Ectodermal cell (in vitro differentiated cells): Measurements from ENCODE around the gene SLC25A46.
"Not testable (repeated sequence)": the region's sequence is repeated elsewhere in the genome, so short reads cannot be mapped to it uniquely, and the experiment has no call there.

Experiments used
- H3K27ac ChIP-seq: 2 replicates; pipeline ENCODE4 v1.7.0; 2013; ENCODE audit warnings: mild to moderate bottlenecking, low read depth, low read length; ENCODE audit not compliant: insufficient read depth, poor library complexity, severe bottlenecking
- H3K27me3 ChIP-seq: 2 replicates; pipeline ENCODE4 v1.7.0; 2013; ENCODE audit warnings: mild to moderate bottlenecking, low read length; ENCODE audit not compliant: insufficient read depth, control insufficient read depth, poor library complexity, severe bottlenecking
- H3K36me3 ChIP-seq: one replicate; pipeline ENCODE4 v1.7.0; 2013; ENCODE audit warnings: low read length; ENCODE audit not compliant: control insufficient read depth, insufficient read depth
- H3K4me1 ChIP-seq: one replicate; pipeline ENCODE4 v1.7.0; 2013; ENCODE audit warnings: low read length; ENCODE audit not compliant: control insufficient read depth, insufficient read depth
- H3K4me3 ChIP-seq: 2 replicates; pipeline ENCODE4 v1.7.0; 2013; ENCODE audit warnings: low read depth, low read length, control low read depth; ENCODE audit not compliant: insufficient read depth
- H3K9me3 ChIP-seq: 2 replicates; pipeline ENCODE4 v1.7.0; 2013; ENCODE audit warnings: mild to moderate bottlenecking, low read length, moderate library complexity; ENCODE audit not compliant: control insufficient read depth
- whole genome bisulfite sequencing, 2 experiments: methylation state at CpG; one replicate each; pipeline ENCODE4 v1.1.7; 2013; ENCODE audit warnings: missing lambda C conversion rate in 2 of 2; 5-methylcytosine and 5-hydroxymethylcytosine counted together

The SLC25A46 gene

DNA sequence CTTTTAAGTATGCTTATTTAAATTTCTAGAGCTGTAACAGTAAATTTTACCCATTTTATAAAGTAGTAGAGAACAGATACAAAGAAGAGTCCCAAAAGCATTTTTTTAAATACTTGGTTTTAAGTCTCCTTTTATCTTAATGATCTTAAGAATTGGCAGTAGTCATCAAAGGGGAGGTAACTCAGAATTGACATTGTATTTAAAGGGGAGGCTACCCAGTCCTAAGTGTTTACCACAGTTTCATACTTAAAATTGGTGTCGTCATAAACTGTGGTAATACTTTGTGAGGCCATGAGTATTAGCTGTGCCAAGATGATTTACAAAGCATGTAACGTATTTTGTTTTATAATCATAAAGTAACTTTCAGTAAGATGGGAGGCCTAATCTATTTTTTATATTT, 14.8 kb downstream of the SLC25A46 start:
- no peak overlapping the region for H3K4me3 ChIP-seq
- no peaks in the 10 kb centered on the region for H3K36me3 ChIP-seq
- H3K27me3 ChIP-seq, result no peaks in the 10 kb centered on the region
- H3K4me1 ChIP-seq, result no peaks in the 10 kb centered on the region
- WGBS, 2 experiments, result 88 to 91% methylated on average over 1 to 2 of the region's 2 CpGs
- H3K9me3 ChIP-seq, result no peaks in the 10 kb centered on the region
- H3K27ac ChIP-seq, result no peak overlapping the region

DNA sequence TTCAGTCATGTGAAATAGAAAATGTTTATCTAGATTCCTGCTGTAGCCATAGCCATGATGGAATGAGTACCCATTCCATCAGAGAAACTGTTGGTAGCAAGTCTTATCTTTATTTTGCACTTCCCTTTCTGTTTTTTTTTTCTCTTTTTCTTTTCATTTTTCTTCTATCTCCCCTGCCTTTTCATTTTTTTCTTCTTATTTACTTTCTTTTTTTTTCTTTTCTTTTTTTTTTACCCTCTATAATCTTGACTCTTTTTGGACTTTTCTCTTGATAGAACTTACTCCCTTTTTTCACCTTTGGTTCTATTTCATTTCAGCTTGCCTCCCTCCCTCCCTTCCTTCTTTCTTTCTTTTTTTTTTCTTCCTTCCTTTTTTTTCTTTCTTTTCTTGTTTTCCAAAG, 15.4 kb downstream of the SLC25A46 start:
- Histone ChIP-seq H3K9me3 (no peaks in the 10 kb centered on the region), H3K27ac (no peak overlapping the region), H3K27me3 (no peaks in the 10 kb centered on the region), H3K4me1 (no peaks in the 10 kb centered on the region), H3K36me3 (no peaks in the 10 kb centered on the region), H3K4me3 (no peak overlapping the region)

DNA sequence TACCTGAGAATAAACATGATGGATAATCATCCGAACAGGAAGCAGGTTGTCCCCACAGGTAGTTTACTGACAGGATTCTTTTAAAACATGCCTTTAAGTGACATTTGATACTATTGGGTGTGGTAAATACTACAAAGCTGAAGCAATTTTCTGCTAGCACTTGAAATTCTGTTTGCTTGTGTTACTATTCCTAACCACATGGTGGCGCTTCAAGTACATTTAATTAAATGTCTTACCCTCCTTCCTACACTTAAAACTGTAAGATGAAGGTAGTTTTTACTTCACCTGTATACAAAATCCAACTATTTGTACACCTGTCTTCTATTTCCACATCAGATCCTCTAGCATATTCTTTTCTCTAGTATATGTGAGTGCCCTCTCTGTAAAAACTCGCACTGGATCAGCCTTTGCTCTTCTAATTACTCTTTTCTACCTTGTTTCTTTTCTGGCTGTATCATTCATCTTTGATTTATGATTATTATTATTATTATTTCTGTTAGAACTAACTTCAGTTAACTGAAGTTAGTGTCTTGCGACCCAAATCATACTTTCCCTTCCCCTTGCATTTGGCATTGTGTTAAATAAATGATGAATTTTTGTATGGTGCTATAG, 18.4 kb downstream of the SLC25A46 start:
- Histone ChIP-seq H3K4me3 (no peak overlapping the region), H3K27me3 (no peaks in the 10 kb centered on the region), H3K4me1 (no peaks in the 10 kb centered on the region), H3K36me3 (no peaks in the 10 kb centered on the region), H3K27ac (no peak overlapping the region), H3K9me3 (no peaks in the 10 kb centered on the region)
- WGBS, 2 experiments, result 40 to 58% methylated on average over 2 to 4 of the region's 4 CpGs

DNA sequence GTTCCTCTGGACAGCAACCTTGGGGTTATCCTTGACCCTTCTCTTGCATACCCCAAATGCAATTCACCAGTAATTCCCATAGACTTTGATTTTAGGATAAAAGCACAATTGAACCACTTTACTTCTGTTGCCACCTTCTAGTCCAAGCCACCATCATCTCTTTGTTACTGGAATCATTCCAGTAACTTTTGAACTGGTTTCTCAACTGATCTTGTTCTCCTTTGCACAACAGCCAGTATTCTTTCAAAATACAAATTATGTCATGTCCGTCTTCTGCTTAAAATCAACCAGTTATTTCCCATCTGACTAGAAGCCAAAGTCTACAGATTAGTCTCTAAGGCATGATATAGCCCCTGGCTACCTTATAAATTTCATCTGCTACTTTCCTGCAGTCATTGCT, 21.4 kb downstream of the SLC25A46 start:
- Histone ChIP-seq H3K9me3 (no peaks in the 10 kb centered on the region), H3K27ac (no peak overlapping the region), H3K4me3 (no peak overlapping the region), H3K27me3 (no peaks in the 10 kb centered on the region), H3K4me1 (no peaks in the 10 kb centered on the region), H3K36me3 (no peaks in the 10 kb centered on the region)
- WGBS, 2 experiments, result 89 to 90% methylated on average over 1 of the region's 1 CpG

DNA sequence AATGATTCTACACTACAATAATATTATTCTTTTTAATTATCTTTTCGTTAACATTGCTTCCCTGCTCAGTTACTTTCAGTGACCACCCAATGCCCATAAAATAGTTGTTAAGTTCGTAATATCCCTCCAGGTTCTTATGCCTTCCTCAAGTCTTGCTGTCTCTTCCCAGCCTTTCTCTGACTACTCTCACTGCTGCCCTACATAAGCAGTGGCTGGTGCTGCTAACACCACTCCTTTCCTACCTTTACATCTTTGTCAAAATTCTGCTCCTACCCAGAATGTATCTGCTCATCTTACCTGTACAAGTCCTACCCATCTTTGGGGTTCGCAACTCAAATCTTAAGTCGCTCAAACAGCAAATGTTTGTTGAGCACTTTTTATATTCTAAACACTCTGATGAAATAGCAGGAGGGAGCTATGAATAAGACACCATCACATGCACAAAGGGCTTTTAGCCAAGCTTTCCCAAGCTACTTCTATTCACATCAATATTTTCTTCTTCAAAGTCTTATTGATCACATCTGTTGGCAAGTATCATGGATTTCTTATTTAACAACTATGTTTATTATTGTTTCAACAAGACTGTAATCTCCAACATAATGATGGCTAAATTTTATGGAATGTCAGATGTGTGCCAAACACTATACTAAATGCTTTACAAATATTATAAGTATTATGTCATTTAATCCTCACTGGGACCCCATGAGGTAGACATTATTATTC, 29.5 kb downstream of the SLC25A46 start:
- no peaks in the 10 kb centered on the region for H3K4me1 ChIP-seq
- H3K27ac ChIP-seq, result no peak overlapping the region
- 85 to 92% methylated on average over 4 of the region's 4 CpGs for WGBS, 2 experiments
- H3K4me3 ChIP-seq, result no peak overlapping the region
- no peaks in the 10 kb centered on the region for H3K27me3 ChIP-seq
- no peaks in the 10 kb centered on the region for H3K36me3 ChIP-seq
- no peaks in the 10 kb centered on the region for H3K9me3 ChIP-seq

DNA sequence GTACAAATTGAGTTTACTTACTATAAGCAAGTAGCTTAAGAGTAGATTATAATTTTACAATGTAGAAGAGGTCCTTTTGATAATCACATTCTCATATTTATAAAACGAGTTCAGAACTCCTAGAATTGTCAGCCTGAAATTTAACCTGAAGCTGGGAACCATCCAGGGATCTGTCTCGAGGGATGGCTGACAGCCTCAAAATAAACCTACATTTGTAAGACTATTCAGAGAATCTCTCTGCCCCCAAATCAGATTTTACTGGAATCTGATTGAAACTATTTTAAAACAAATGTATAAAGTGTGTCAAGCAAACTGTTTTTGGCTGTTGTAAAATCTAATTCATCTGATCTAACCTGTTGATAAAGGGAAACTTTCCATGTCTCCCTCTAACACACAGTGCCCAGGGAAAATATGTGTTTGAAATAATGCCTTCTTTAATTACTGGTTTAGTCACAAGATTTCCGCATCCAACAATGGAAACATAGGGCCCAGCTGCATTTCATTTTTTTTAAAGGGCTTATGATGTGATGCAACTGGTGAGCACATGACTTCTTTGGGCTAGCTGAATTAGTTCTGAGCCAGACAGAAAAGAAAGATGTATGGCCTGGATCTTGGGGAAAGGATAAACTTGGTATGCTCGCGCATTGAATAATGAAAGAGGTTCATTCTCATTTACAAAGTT, 30.3 kb downstream of the SLC25A46 start:
- no peaks in the 10 kb centered on the region for H3K4me1 ChIP-seq
- no peaks in the 10 kb centered on the region for H3K27me3 ChIP-seq
- WGBS, 2 experiments, result 73 to 84% methylated on average over 3 to 5 of the region's 5 CpGs
- H3K27ac ChIP-seq, result no peak overlapping the region
- no peaks in the 10 kb centered on the region for H3K36me3 ChIP-seq
- H3K9me3 ChIP-seq, result no peaks in the 10 kb centered on the region
- no peak overlapping the region for H3K4me3 ChIP-seq

DNA sequence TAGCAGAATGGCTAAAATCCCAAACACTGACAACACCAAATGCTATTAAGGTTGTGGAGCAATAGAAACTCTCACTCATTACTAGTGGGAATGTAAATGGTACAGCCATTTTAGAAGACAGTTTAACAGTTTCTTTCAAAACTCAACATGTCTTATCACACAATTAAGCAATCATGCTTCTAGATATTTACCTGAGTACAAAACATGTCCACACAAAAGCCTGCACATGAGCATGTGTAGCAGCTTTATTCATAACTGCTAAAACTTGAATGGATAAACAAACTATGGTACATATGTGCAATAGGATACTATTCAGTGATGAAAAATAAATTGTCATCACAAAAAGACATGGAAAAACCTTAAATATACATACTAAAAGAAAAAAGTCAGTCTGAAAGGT, 31.5 kb downstream of the SLC25A46 start:
- Histone ChIP-seq H3K27me3 (no peaks in the 10 kb centered on the region), H3K4me1 (no peaks in the 10 kb centered on the region), H3K9me3 (no peaks in the 10 kb centered on the region), H3K36me3 (no peaks in the 10 kb centered on the region), H3K4me3 (no peak overlapping the region), H3K27ac (no peak overlapping the region)

DNA sequence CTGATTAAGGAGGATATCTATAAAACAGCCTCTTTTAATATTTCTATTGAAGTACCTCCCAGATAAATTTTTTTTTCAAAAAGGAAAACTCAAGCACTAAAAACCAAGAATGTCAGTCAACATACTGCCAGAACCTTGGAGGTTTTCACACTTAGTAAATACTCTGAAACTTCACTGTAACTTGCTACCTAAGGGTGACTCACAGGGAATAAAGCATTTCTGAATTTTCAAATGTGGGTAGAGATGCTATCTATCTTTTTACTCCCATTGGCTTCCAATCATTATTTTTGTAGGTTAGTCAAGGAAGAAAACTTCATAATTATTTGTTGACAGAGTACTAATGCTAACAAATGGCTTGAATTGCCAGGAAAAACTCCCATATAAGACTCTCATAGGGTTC, 46.1 kb downstream of the SLC25A46 start:
- H3K9me3 ChIP-seq, result no peaks in the 10 kb centered on the region
- no peak overlapping the region for H3K27ac ChIP-seq
- no peak overlapping the region for H3K4me3 ChIP-seq
- H3K27me3 ChIP-seq, result no peaks in the 10 kb centered on the region
- H3K36me3 ChIP-seq, result no peaks in the 10 kb centered on the region
- H3K4me1 ChIP-seq, result no peaks in the 10 kb centered on the region

DNA sequence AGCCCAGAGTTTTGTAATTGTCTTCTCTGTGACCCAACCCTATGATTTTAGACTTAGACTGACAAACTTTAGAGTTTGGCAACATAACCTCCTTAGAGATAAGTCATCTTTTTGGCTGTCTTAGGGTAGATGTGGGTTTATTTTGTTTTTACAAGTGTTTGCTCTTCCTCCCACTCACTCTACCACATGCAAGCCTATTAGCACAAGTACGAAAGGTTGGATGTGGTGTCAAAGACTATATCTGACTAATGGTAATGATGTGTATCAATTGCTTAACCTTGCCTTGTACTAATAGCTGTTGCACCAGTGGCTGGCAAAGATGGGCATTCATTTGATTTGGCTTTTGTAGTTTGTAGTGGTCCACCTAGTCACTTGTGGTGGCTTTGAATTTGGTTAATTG, 46.5 kb downstream of the SLC25A46 start:
- no peaks in the 10 kb centered on the region for H3K4me1 ChIP-seq
- no peaks in the 10 kb centered on the region for H3K9me3 ChIP-seq
- 100% methylated on average over 1 of the region's 1 CpG for WGBS, 2 experiments
- no peak overlapping the region for H3K27ac ChIP-seq
- no peaks in the 10 kb centered on the region for H3K27me3 ChIP-seq
- no peaks in the 10 kb centered on the region for H3K36me3 ChIP-seq
- no peak overlapping the region for H3K4me3 ChIP-seq

DNA sequence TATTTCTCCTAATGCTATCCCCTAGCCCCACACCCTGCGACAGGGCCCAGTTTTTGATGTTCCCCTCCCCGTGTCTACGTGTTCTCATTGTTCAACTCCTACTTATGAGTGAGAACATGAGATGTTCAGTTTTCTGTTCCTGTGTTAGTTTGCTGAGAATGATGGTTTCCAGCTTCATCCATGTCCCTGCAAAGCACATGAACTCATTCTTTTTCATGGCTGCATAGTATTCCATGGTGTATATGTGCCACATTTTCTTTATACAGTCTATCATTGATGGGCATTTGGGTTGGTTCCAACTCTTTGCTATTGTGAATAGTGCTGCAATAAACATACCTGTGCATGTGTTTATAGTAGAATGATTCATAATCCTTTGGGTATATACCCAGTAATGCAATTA, 49.2 kb downstream of the SLC25A46 start:
- WGBS, 2 experiments, result 82 to 94% methylated on average over 3 of the region's 3 CpGs

More for the DNA sequence above, 49.2 kb downstream of the SLC25A46 start:
- H3K9me3 ChIP-seq, H3K27me3 ChIP-seq, H3K4me1 ChIP-seq, H3K27ac ChIP-seq, H3K4me3 ChIP-seq, H3K36me3 ChIP-seq: not testable (repeated sequence)
